Measurements from ENCODE around the gene ALPP.
"Not testable (repeated sequence)": the region's sequence is repeated elsewhere in the genome, so short reads cannot be mapped to it uniquely, and the experiment has no call there.

Gene ALPP

DNA sequence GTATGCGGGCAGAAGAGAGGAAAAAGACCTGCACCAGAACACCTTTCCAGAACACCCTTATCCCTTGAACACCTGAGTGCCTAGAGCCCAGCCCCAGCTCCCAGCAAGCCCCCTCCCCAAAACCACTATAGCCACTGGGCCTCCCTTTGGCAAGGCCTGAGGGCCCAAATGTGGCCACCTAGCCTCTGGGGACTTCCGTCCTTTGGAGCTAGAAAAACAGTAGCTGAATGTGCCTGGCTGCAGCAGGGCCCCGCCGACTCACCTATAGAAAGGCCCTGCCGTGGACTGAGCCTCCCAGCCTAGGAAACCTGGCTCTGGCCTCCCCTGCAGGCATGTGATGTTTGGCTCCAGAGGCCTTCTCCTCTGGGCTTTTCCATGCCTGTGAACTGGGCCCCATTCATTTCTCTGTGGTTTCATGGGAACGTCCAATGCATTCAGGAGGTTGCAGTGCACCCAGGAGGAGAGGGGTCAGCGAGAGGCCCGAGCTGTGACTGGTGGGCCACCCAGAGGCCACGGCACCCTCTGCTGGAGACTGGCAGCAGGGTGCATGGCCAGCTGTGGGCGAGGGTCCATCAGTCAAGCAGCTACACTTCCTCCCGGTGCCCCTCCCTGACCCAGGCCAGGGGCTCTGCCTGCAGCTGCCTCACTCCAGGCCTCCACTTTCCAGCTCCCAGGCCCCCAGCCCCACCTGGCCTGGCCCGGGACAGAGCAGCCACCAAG lies 15.3 kb upstream of the ALPP start:
- not testable (repeated sequence) for DNase-seq (ENCODE audit: extremely low read depth in 1 of 2, low read depth in 1 of 2)

DNA sequence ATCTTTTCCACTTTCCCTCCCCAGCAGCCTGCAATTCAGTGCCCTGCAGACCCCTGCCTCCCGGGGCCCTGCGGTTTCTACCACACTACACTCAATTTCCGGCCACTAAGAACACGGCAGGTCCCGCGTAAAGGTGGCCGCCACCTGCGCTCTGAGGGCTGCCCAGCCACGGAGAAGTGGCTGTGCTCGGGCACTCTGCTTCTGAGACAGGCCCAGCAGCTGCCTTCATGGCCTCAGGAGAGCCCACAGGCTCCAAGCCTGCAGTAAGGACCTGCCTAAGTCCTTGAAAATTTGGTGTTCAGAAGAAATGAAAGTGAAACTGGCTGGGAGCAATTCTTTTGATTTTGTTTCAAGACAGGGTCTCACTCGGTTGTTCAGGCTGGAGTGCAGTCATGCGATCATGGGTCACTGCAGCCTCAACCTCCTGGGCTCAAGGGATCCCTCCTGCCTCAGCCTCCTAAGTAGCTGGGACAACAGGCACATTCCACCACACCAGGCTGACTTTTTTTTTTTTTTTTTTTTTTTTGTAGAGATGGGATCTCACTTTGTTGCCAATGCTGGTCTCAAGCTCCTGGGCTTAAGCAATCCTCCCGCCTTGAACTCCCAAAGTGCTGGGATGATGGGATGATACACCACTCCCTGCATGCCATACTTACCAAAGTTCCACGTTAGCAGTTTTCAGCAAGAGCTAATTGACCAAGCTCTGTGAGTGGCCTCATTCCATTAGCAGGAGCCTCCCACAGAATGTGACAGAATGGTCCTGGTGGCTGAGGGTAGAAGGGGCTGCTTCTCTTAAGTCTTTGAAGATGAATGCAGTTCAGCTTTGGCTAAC lies 14.6 kb upstream of the ALPP start:
- DNase-seq (ENCODE audit: extremely low read depth in 1 of 2, low read depth in 1 of 2), result no peak

GRCh38 chr2:232364806-232365594 lies 13.6 kb upstream of the ALPP start:
- not testable (repeated sequence) for DNase-seq (ENCODE audit: extremely low read depth in 1 of 2, low read depth in 1 of 2)

GRCh38 chr2:232365621-232366321 lies 12.8 kb upstream of the ALPP start:
- DNase-seq (ENCODE audit: extremely low read depth in 1 of 2, low read depth in 1 of 2), result no peak

- not testable (repeated sequence) for DNase-seq (ENCODE audit: extremely low read depth in 1 of 2, low read depth in 1 of 2)
Observed at GRCh38 chr2:232366461-232366860, 12.1 kb upstream of the ALPP start.

DNA sequence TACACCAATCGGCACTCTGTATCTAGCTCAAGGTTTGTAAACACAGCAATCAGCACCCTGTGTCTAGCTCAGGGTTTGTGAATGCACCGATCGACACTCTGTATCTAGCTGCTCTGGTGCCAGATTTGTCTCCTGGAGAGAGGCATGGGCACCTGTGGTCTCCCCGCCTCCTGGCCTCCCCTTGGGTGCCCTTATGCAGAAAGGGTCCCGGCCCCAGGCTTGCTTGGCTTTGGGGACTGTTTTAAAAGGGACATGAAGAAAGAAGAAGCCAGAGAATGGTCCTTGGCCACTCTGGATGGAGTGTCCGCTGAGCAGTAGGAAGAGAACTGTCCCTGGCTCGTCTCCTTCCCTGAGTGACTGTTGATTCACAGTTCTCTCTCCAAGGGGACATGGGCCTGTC lies 11.5 kb upstream of the ALPP start:
- DNase-seq (ENCODE audit: extremely low read depth in 1 of 2, low read depth in 1 of 2), result no peak

DNA sequence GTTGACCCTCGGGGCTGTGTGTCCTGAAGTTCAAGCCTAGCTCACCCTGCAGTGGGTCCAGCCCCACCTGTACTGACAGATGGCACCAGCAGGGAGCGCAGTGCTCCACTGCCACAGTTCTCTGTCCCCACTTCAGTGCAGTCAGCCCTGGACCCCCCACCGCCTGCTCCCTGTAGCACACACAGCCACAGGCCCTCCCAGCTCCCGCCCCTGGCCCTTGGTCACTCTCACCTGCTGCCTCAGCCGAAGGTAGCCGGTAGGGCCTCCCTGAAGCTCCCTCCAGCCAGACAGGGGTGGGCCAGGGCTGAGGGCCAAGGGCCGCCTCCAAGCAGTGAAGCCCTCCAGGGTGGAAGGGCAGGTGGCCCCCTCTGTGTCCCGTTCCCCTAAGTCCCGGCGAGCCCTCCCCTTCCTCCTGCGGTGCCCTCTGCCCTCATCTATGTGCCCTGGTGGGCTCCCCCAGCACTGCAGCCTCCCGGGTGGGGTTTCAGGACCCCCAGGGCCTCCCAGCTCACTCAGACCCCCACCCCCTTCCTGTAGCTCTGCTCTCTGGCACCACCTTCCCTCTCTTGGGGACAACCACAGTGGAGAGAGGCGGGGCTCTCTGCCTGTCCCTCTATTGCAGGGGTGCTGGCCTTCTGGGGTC lies 10.8 kb upstream of the ALPP start:
- no peak for DNase-seq (ENCODE audit: extremely low read depth in 1 of 2, low read depth in 1 of 2)

DNA sequence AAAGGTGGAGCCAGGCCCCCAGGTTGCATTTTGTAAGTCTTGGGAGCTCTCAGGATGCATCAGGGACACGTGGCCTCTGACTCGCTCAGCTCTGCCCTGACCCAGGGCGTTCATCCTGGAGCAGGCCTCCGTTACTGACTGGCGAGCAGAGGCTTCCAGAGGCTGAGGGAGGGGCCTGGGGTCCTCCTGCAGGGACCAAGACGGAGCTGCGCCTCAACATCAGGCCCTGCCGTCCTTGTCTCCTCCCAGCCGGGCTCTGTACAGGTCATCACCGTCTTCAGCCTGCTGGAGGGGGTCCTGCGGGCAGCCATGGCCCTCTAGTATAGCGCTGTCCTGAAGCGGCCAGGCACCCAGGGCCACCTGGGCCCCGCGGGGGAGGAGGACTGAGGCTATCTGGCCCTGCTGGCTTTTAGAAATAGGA lies 10.2 kb upstream of the ALPP start:
- DNase-seq (ENCODE audit: extremely low read depth in 1 of 2, low read depth in 1 of 2), result no peak

- DNase-seq (ENCODE audit: extremely low read depth in 1 of 2, low read depth in 1 of 2), result no peak
Observed at GRCh38 chr2:232369126-232369951, 9.2 kb upstream of the ALPP start.

DNA sequence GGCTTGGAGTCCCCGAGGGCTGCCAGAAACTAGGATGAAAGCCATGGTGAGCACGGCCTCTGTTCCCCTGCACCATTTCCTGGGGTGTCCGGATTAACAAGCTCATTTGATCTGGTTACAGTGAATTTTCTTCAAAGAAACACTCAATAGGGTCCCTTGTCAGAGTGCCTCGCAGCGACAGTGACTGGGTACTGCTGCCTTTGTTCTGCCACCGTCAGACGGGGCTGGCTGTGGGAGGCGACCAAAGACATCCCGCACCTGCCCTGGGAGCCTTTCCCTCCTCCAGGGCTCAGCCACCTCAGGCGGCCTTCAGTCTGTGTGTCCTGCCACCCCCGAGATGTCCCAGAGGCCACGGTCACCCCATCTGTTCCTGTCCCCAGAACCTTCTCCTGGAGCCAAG lies 8.5 kb upstream of the ALPP start:
- not testable (repeated sequence) for DNase-seq (ENCODE audit: extremely low read depth in 1 of 2, low read depth in 1 of 2)

DNA sequence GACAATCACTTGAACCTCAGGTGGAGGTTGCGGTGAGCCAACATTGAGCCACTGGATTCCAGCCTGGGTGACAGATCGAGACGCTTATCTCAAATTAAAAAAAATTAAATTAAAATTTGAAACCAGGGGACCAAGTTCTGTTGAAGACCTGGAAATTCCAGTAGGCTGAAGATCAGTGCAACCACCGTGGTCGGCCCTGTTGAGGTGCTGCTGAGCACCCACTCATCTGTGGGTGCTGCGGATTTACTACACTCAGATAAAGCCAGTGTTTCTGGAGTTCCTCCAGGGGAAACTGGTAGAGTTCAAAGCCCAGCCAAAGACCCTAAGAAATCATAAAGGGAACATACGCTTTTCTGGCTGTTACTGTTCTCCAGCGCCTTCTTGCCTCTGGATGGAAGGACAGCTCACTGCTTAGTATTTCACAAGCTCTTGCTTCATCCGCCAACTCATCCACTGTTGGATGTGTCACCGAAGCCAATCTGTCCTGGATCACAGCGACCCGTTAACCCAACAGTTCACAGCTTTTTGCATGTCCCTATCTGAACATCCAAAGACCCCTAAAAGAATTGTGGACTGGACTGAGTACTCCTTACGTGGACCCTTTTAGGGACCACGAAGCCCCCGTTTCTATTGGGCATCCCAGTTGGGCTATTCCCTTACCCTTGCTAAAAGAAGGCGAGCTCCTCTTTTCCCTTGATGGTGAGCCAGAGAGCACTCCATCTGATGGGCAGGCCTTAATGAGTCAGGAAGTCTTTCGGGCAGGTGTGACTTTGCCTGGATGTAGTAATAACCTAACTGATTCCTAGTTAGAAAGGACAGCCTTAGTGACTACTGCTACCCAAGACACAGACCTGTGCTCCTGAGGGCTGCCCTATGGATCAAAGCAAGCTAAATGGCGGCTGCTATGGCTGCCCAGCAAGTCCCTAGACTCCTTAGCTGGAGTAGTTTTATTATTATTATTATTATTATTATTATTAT lies 6.0 kb upstream of the ALPP start:
- DNase-seq (ENCODE audit: extremely low read depth in 1 of 2, low read depth in 1 of 2), result no peak

DNA sequence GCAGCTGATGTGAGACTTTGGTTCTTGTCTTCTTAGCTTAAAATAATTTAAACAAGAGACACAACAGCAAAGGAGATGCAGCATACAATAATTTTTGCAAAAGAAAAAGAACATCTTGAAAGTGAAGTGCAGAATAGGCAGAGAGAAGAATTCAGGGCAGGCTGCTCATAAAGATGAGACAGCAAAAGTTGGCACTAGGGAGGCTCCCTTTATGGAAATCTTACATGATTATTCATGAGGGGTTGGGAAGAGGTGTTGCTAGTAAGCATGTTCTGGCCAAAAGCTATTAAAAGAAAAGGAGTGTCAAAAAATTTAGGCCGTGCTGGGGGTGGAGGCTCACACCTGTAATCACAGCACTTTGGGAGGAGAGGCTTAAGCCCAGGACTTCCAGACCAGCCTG lies 4.2 kb upstream of the ALPP start:
- no peak for DNase-seq (ENCODE audit: extremely low read depth in 1 of 2, low read depth in 1 of 2)

DNA sequence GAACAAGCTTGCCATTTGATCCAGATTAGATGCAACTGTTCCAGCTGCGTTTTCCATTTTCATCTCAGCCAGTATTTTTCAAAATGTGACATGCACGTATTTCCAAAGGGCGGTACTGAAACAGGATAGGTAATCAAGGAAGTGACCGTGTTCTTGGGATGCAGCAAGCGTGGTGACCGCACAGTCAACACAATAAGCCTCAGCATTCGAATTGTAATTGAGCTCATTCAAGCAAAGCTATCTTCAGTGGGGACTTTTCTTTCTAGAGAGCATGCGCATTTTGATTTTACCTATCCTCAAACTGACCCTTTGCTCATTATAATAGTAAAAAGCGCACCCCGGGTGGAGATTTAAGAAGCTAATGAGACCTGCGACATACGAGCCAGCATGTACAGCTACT lies 3.4 kb upstream of the ALPP start:
- DNase-seq (ENCODE audit: extremely low read depth in 1 of 2, low read depth in 1 of 2), result no peak

- no peak for DNase-seq (ENCODE audit: extremely low read depth in 1 of 2, low read depth in 1 of 2)
Observed at GRCh38 chr2:232376260-232376659, 2.3 kb upstream of the ALPP start.

GRCh38 chr2:232376713-232377112 lies 1.8 kb upstream of the ALPP start:
- DNase-seq (ENCODE audit: extremely low read depth in 1 of 2, low read depth in 1 of 2), result no peak

DNA sequence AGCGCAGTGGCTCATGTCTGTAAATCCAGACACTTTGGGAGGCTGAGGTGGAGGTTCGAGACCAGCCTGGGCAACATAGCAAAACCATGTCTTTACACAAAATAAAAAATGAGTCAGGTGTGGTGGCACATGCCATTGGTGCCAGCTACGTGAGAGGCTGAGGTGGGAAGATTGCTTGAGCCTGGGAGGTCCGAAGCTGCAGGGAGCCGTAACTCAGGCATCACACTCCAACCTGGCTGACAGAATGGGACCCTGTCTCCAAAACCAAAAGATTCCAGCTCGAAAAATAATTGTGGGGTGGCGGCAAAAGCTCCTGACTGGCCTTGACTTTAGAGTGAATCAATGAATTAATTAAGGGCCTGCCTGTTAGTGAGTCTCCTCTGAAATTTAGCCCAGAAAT lies 1.2 kb upstream of the ALPP start:
- no peak for DNase-seq (ENCODE audit: extremely low read depth in 1 of 2, low read depth in 1 of 2)

GRCh38 chr2:232377841-232378734 lies 463 bp upstream of the ALPP start:
- no peak for DNase-seq (ENCODE audit: extremely low read depth in 1 of 2, low read depth in 1 of 2)
